Mammary epithelial cell (primary cell): Measurements from ENCODE around the gene XXYLT1.

Experiments used
- CTCF ChIP-seq, 2 donors: IDR thresholded peaks in 1 of 2; conservative IDR thresholded peaks in 1 of 2; 2 replicates each; pipeline ENCODE4 v1.5.1; 2011 to 2012; ENCODE audit warnings: inconsistent platforms in 2 of 2, low read length in 2 of 2, mild to moderate bottlenecking in 2 of 2, control low read depth in 1 of 2, low read depth in 1 of 2; ENCODE audit not compliant: insufficient read depth in 1 of 2; ENCODE audit errors: extremely low read depth in 1 of 2
- EZH2 ChIP-seq: IDR thresholded peaks from 2 replicates; pipeline ENCODE4 v1.6.1; 2012; ENCODE audit warnings: low read length, inconsistent platforms, borderline replicate concordance

DNA sequence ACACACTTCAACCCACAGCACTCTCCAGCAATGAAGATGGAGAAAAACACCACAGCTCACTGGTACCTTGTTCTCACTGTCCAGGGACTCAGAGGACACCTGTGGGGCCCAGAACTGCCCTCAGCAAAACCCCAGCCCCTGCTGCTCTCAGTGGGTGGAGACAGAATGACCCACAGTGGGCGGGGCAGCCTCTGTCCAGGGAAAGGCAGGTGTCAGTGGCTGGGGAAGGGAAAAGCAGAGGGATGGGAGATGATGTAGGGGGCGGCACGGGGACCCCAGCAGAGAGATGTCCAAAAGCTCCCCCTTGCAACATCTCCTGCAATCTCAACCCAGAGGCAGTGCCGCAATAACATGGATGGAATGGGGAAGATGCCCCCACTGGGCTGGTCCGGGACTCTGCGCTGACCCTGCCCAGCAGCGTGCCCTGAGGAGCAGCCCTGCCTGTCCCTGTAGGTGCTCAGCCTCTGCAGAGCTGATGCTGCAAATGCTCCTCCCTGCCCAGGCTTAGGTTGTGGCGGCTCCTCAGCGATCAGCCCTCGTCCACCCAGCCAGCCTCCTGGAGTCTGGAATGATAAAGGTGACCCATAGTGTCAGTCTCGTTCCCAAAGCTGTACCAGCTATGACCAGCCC is 193.9 kb downstream of the XXYLT1 start:
- TF ChIP-seq EZH2 (no peak), CTCF (conservative IDR thresholded peaks at IDR 0.05 in 1 of 2, IDR thresholded peaks at IDR 0.05 in 1 of 2; ENCODE audit: extremely low read depth in 1 of 2, insufficient read depth in 1 of 2, low read depth in 1 of 2, low read length in 2 of 2) (no peak)
